Natural killer cell (primary cell): ENCODE results near the gene JOSD1. TPM values are rescaled to one million over a fixed set of nuclear protein-coding genes. Genes with fewer than 3 reads are reported as not detected.

Experiments used
- ATAC-seq, 3 donors: fragments of 150-1000 bp in 2 of 3; fragments of 200-7000 bp in 1 of 3; cut with Tn5 transposase; 1 replicate in 1 of 3; 2 replicates in 2 of 3; pipeline ENCODE4 v1.10.0; 2021; ENCODE audit warnings: mild to moderate bottlenecking in 2 of 3, moderate library complexity in 2 of 3
- DNase-seq, 2 donors: peaks; one replicate each; pipeline versions ENCODE4 v3.0.0 to v3.0.0-alpha.2; 2013 to 2021; ENCODE audit warnings: mixed read lengths in 1 of 2
- H3K27ac ChIP-seq: one replicate; pipeline ENCODE4 v1.5.1; 2013; ENCODE audit warnings: mild to moderate bottlenecking, low read length
- H3K27me3 ChIP-seq: one replicate; pipeline ENCODE4 v1.6.1; 2013; ENCODE audit warnings: low read length; ENCODE audit not compliant: control insufficient read depth, insufficient read depth
- H3K36me3 ChIP-seq: one replicate; pipeline ENCODE4 v1.6.1; 2013; ENCODE audit warnings: low read length; ENCODE audit not compliant: control insufficient read depth, insufficient read depth
- H3K4me1 ChIP-seq: one replicate; pipeline ENCODE4 v1.6.1; 2013; ENCODE audit warnings: low read length; ENCODE audit not compliant: control insufficient read depth, insufficient read depth
- H3K4me3 ChIP-seq: one replicate; pipeline ENCODE4 v1.5.1; 2013; ENCODE audit warnings: low read length
- H3K9me3 ChIP-seq: one replicate; pipeline ENCODE4 v1.6.1; 2013; ENCODE audit warnings: low read length; ENCODE audit not compliant: control insufficient read depth, insufficient read depth
- H3K27ac Mint-ChIP-seq, 2 donors: one replicate each; pipeline ENCODE4 v1.8.0; 2022; ENCODE audit warnings: mild to moderate bottlenecking in 2 of 2, mixed read lengths in 2 of 2, moderate library complexity in 1 of 2
- H3K27me3 Mint-ChIP-seq, 2 donors: one replicate each; pipeline ENCODE4 v1.8.0; 2022; ENCODE audit warnings: low read depth in 2 of 2, mixed read lengths in 2 of 2
- H3K36me3 Mint-ChIP-seq: one replicate; pipeline ENCODE4 v1.8.0; 2022; ENCODE audit warnings: mixed read lengths
- H3K4me1 Mint-ChIP-seq, 2 donors: one replicate each; pipeline ENCODE4 v1.8.0; 2022; ENCODE audit warnings: mixed read lengths in 2 of 2
- H3K4me3 Mint-ChIP-seq: one replicate; pipeline ENCODE4 v1.8.0; 2022; ENCODE audit warnings: mild to moderate bottlenecking, moderate library complexity, mixed read lengths
- H3K9me3 Mint-ChIP-seq, 2 donors: one replicate each; pipeline ENCODE4 v1.8.0; 2022; ENCODE audit warnings: mixed read lengths in 2 of 2
- CTCF ChIP-seq: fragments of 200-600 bp; IDR thresholded peaks from one replicate; pipeline ENCODE4 v1.8.0; 2022; ENCODE audit warnings: antibody characterized with exemption
- WGBS: methylation state at CpG from one replicate; pipeline ENCODE4 v1.1.7; 2013; ENCODE audit warnings: missing lambda C conversion rate; ENCODE audit not compliant: insufficient coverage; 5-methylcytosine and 5-hydroxymethylcytosine counted together
- intact Hi-C: fragments of 100-400 bp; cut with micrococcal nuclease; formaldehyde crosslinking; loops from one replicate; pipeline ENCODE4 v1.14.2; 2022
- total RNA-seq, 4 donors: library from RNA; stranded (reverse); fragments of 120-200 nt in 1 of 4; gene quantifications; one replicate each; pipeline versions ENCODE4 v1.2.3 to v1.2.4, GENCODE V29; 2013 to 2022

The JOSD1 gene
- total RNA-seq, 3 donors from 2014 or later (not counting 1 experiment from before 2014, with no cell fraction given), result 123 to 165 (median 128) TPM

GRCh38 chr22:38729946-38730345 is 29.2 kb upstream of the JOSD1 start:
- H3K36me3 ChIP-seq, result peaks cover 82% of the 10 kb centered on the region
- 96% methylated on average over 6 of the region's 6 CpGs for WGBS
- peaks cover 5% of the 10 kb centered on the region for H3K36me3 Mint-ChIP-seq
- H3K9me3 ChIP-seq, result no peaks in the 10 kb centered on the region
- DNase-seq (peak in 1 of 2 donors; percentile 13), ATAC-seq (no peak)
- H3K4me3 Mint-ChIP-seq, result peak overlapping the region; percentile 8
- peaks cover 10% of the 10 kb centered on the region for H3K4me1 ChIP-seq
- H3K27ac Mint-ChIP-seq, result peak overlapping the region; percentile 83 to 86
- no peak for TF ChIP-seq CTCF
- no peak overlapping the region for H3K27ac ChIP-seq
- intact Hi-C loops, result no loop called here
- no peak overlapping the region for H3K4me3 ChIP-seq
- H3K27me3 ChIP-seq, result no peaks in the 10 kb centered on the region
- H3K27me3 Mint-ChIP-seq, result no peaks in the 10 kb centered on the region
- peaks cover 21 to 34% of the 10 kb centered on the region in 2 donors for H3K4me1 Mint-ChIP-seq
- H3K9me3 Mint-ChIP-seq, result no peaks in the 10 kb centered on the region

DNA sequence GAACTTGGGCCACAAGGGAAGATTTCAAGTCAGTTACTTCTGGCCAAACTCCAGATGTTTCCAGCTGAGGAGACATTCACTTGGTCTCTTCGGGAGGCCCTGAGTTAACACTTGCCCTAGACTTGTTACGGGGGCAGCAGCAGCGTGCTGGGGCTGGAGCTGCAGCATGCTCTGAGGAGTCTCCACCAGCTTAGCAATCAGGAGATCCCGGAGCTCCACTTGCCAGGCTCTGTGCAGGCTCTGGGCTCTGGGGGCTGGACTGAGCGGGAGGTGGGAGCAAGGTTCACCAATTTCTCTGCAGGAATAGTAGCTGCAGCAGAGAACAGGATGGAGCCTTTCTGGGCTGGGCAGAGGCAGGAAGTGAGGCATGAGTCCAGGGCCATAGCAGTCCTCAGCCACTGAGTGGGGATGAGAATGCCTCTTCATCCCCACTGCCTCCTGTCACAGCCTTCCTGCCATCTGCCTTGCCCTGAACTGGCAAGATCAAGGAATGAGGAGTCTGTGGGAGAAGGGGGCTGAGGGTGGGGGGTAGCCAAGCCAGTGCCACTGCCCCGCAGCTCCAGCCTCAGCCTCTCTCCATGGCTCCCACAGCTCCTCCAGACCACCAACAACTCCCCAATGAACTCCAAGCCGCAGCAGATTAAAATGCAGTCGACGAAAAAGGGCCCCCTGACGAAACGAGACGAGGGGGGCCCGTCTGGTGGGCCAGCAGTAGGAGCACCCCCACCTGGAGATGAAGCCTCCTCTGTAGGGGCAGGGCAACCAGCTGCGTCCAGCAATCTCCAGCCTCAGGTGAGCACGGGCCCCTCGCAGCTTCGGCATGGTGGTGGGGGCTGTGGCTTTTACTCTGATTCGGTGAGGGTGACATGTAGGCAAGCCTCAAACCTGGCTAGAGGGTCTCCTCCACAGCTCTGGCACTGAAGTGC is 28.4 kb upstream of the JOSD1 start:
- H3K9me3 Mint-ChIP-seq, result no peaks in the 10 kb centered on the region
- Histone ChIP-seq H3K4me1 (peaks cover 10% of the 10 kb centered on the region), H3K27me3 (no peaks in the 10 kb centered on the region), H3K27ac (no peak overlapping the region), H3K36me3 (peaks cover 82% of the 10 kb centered on the region), H3K9me3 (no peaks in the 10 kb centered on the region), H3K4me3 (no peak overlapping the region)
- 97% methylated on average over 17 of the region's 18 CpGs for WGBS
- peaks cover 9% of the 10 kb centered on the region for H3K36me3 Mint-ChIP-seq
- H3K4me1 Mint-ChIP-seq, result peaks cover 24 to 29% of the 10 kb centered on the region in 2 donors
- intact Hi-C loops, result no loop called here
- no peaks in the 10 kb centered on the region for H3K27me3 Mint-ChIP-seq
- H3K4me3 Mint-ChIP-seq, result no peak overlapping the region
- DNase-seq (no peak), ATAC-seq (no peak)
- H3K27ac Mint-ChIP-seq, result peak overlapping the region; percentile 24 to 86
- TF ChIP-seq CTCF, result no peak

DNA sequence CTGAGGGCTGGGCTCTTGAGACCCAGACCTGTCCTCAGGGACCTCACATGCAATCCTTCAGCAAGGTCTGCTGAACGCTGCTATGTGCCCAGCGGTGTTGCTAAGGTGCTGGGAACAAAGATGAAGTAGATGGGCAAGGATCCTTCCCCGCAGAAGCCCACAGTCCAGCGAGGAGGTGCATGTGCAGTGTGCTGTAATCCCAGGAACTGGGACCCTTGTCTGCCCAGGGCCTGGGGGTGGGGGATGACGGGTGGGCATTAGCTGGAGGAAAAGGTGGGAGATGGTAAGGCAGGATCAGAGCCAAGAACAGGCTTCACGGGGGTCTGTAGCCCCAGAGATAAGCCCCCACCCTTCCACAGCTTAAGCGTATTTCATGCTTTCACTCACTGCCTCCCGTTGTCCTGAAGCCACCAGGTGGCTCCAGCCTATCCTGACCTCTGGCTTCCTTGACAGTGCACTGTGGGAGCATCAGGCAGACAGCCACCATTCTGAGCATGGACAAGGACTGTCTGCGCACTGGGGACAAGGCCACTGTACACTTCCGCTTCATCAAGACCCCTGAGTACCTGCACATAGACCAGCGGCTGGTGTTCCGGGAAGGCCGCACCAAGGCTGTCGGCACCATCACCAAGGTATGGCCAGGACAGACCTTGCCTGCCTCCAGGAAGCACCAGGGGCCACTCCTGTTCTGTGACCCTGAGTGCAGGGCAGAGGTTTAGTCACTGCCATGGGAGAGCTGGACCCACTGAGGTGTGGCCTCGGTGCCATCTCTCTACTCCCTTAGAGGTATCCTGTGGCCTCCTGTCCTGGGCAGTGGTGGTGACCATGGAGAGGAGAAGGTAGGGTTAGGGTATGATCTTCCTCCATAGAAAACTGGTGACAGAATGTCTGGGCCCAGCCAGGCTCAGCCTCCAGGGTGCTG is 27.0 kb upstream of the JOSD1 start:
- H3K4me3 Mint-ChIP-seq, result no peak overlapping the region

More for the DNA sequence above, 27.0 kb upstream of the JOSD1 start:
- intact Hi-C loops, result no loop called here
- no peaks in the 10 kb centered on the region for H3K9me3 ChIP-seq
- ATAC-seq (no peak), DNase-seq (no peak)
- WGBS, result 97% methylated on average over 15 of the region's 15 CpGs
- H3K4me1 Mint-ChIP-seq, result peaks cover 12 to 17% of the 10 kb centered on the region in 2 donors
- H3K4me1 ChIP-seq, result peaks cover under 1% of the 10 kb centered on the region
- H3K27me3 Mint-ChIP-seq, result no peaks in the 10 kb centered on the region
- peaks cover 86% of the 10 kb centered on the region for H3K36me3 ChIP-seq
- H3K27ac ChIP-seq, result no peak overlapping the region
- peak overlapping the region in 1 of 2 donors; percentile 11 for H3K27ac Mint-ChIP-seq
- no peak for TF ChIP-seq CTCF
- no peaks in the 10 kb centered on the region for H3K9me3 Mint-ChIP-seq
- no peaks in the 10 kb centered on the region for H3K27me3 ChIP-seq
- no peak overlapping the region for H3K4me3 ChIP-seq
- peaks cover 9% of the 10 kb centered on the region for H3K36me3 Mint-ChIP-seq
